Keratinocyte (primary cell): Measurements from ENCODE around the gene LINGO1. TPM values are rescaled to one million over a fixed set of nuclear protein-coding genes. Genes with fewer than 3 reads are reported as not detected.

Source experiments
- DNase-seq: peaks from one replicate; pipeline ENCODE4 v3.0.0-alpha.2; 2011; ENCODE audit warnings: low read depth, missing footprints, low spot score
- FAIRE-seq: peaks from 2 replicates; lab custom pipeline; 2011; peaks lifted over from hg19 to GRCh38; lab: Jason Lieb, UNC
- H2AFZ ChIP-seq: 2 replicates; pipeline ENCODE4 v1.6.0; 2012; ENCODE audit warnings: low read length, control low read depth, inconsistent platforms; ENCODE audit not compliant: control insufficient read depth
- H3K27ac ChIP-seq: 2 replicates; pipeline ENCODE4 v1.5.1; 2011; ENCODE audit warnings: low read length; ENCODE audit not compliant: control insufficient read depth, insufficient read depth
- H3K27me3 ChIP-seq: 3 replicates; pipeline ENCODE4 v1.6.0; 2011; ENCODE audit warnings: low read length; ENCODE audit not compliant: control insufficient read depth, insufficient read depth; ENCODE audit errors: extremely low read depth
- H3K36me3 ChIP-seq, 2 experiments: 2 replicates in 1 of 2; 3 replicates in 1 of 2; pipeline ENCODE4 v1.5.1; 2011; ENCODE audit warnings: low read length in 2 of 2, mild to moderate bottlenecking in 1 of 2; ENCODE audit not compliant: control insufficient read depth in 2 of 2, insufficient read depth in 2 of 2; ENCODE audit errors: extremely low read depth in 1 of 2
- H3K4me1 ChIP-seq: 3 replicates; pipeline ENCODE4 v1.5.1; 2011; ENCODE audit warnings: low read length; ENCODE audit not compliant: control insufficient read depth, insufficient read depth; ENCODE audit errors: extremely low read depth
- H3K4me2 ChIP-seq: 3 replicates; pipeline ENCODE4 v1.6.0; 2011; ENCODE audit warnings: low read depth, low read length; ENCODE audit not compliant: control insufficient read depth, insufficient read depth; ENCODE audit errors: extremely low read depth
- H3K4me3 ChIP-seq, 3 experiments: fragments of 200-600 bp in 1 of 3; sonication (generic) in 1 of 3; 2 replicates in 2 of 3; 3 replicates in 1 of 3; pipeline ENCODE4 v1.5.1; 2011 to 2016; ENCODE audit warnings: low read length in 3 of 3, mild to moderate bottlenecking in 3 of 3, control low read depth in 2 of 3, inconsistent platforms in 1 of 3, low read depth in 1 of 3, mixed read lengths in 1 of 3, mixed run types in 1 of 3, moderate library complexity in 1 of 3; ENCODE audit not compliant: control insufficient read depth in 2 of 3, insufficient read depth in 2 of 3; ENCODE audit errors: extremely low read depth in 1 of 3
- H3K79me2 ChIP-seq: 2 replicates; pipeline ENCODE4 v1.6.0; 2012; ENCODE audit warnings: low read length; ENCODE audit not compliant: control insufficient read depth, insufficient read depth
- H3K9ac ChIP-seq: 3 replicates; pipeline ENCODE4 v1.6.0; 2011; ENCODE audit warnings: low read length; ENCODE audit not compliant: control insufficient read depth, insufficient read depth; ENCODE audit errors: extremely low read depth
- H3K9me1 ChIP-seq: 3 replicates; pipeline ENCODE4 v1.6.0; 2011; ENCODE audit warnings: low read length; ENCODE audit not compliant: control insufficient read depth, insufficient read depth; ENCODE audit errors: extremely low read depth
- H3K9me3 ChIP-seq: 2 replicates; pipeline ENCODE4 v1.5.1; 2012; ENCODE audit warnings: low read depth, low read length; ENCODE audit not compliant: control insufficient read depth
- H4K20me1 ChIP-seq: 3 replicates; pipeline ENCODE4 v1.6.0; 2011; ENCODE audit warnings: low read length; ENCODE audit not compliant: control insufficient read depth, insufficient read depth; ENCODE audit errors: extremely low read depth
- CTCF ChIP-seq, 3 experiments: IDR thresholded peaks in 1 of 3; conservative IDR thresholded peaks in 1 of 3; optimal IDR thresholded peaks in 1 of 3; 2 replicates in 2 of 3; 3 replicates in 1 of 3; pipeline versions ENCODE3 to v1.5.1; 2011; ENCODE audit warnings: low read length in 3 of 3, mild to moderate bottlenecking in 3 of 3, moderate library complexity in 2 of 3, control low read depth in 1 of 3, inconsistent platforms in 1 of 3; ENCODE audit not compliant: insufficient read depth in 2 of 3; ENCODE audit errors: extremely low read depth in 1 of 3
- EZH2 ChIP-seq: IDR thresholded peaks from one replicate; pipeline ENCODE4 v1.6.1; 2012; ENCODE audit warnings: inconsistent platforms, mild to moderate bottlenecking, low read length, moderate library complexity
- dilution Hi-C: fragments of 300-500 bp; cut with MboI; formaldehyde crosslinking; loops from one replicate; pipeline ENCODE4 v1.7.0; 2020; ENCODE audit warnings: low sequenced_read_pairs; ENCODE audit not compliant: extremely low pct_ligation_motif_present
- polyA plus RNA-seq, 5 experiments: library from polyadenylated mRNA; depleted of rRNA in 3 of 5; stranded (reverse) in 3 of 5; stranded (forward) in 1 of 5; unstranded in 1 of 5; fragments of >200 nt; gene quantifications; 1 replicate in 1 of 5; 2 replicates in 3 of 5; 3 replicates in 1 of 5; pipeline versions ENCODE4 v1.2.1 to v1.2.3, GENCODE V29; 2011 to 2012; ENCODE audit warnings: missing spikeins in 2 of 5, low read depth in 1 of 5, low replicate concordance in 1 of 5

LINGO1 gene
- polyA plus RNA-seq, 1 donor (not counting 4 experiments of a cell fraction or from before 2014, with no cell fraction given) = not detected

GRCh38 chr15:77670558-77671361, 38.0 kb upstream of the LINGO1 start:
- no peak overlapping the region for H3K27ac ChIP-seq
- no peaks in the 10 kb centered on the region for H3K9me1 ChIP-seq
- no peak overlapping the region for H3K9ac ChIP-seq
- H4K20me1 ChIP-seq = no peaks in the 10 kb centered on the region
- H3K4me3 ChIP-seq = no peak overlapping the region
- H3K27me3 ChIP-seq = peaks cover 23% of the 10 kb centered on the region
- FAIRE-seq (no peak), DNase-seq (no peak)
- H3K36me3 ChIP-seq = no peaks in the 10 kb centered on the region
- dilution Hi-C loops = no loop called here
- no peak overlapping the region for H2AFZ ChIP-seq
- H3K9me3 ChIP-seq = no peaks in the 10 kb centered on the region
- no peaks in the 10 kb centered on the region for H3K79me2 ChIP-seq
- H3K4me2 ChIP-seq = no peak overlapping the region
- TF ChIP-seq EZH2 (no peak), CTCF (optimal IDR thresholded peaks at IDR 0.05 in 1 of 3, IDR thresholded peaks at IDR 0.05 in 1 of 3, conservative IDR thresholded peaks at IDR 0.05 in 1 of 3; ENCODE audit: extremely low read depth in 1 of 3, insufficient read depth in 2 of 3, low read length in 3 of 3) (no peak)
- H3K4me1 ChIP-seq = no peaks in the 10 kb centered on the region

DNA sequence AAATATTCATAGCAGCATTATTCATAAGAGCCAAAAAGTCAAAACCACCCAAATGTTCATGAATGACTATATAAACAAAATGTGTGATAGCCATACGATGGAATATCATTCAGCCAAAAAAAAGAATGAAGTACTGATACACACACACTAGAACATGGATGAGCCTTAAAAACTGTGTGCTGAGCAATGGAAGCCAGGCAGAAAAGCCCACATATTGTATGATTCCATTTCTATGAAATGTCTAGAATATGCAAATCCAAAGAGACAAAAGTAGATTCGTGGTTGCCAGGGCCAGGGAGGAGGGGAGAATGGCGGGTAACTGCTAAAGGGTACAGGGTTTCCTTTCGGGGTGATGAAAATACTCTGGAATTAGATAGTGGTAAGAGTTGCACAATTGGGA, 37.2 kb upstream of the LINGO1 start:
- dilution Hi-C loops = no loop called here

More for the DNA sequence above, 37.2 kb upstream of the LINGO1 start:
- Histone ChIP-seq H3K27me3 (peaks cover 23% of the 10 kb centered on the region), H3K9ac (no peak overlapping the region), H3K9me1 (no peaks in the 10 kb centered on the region), H3K27ac (no peak overlapping the region), H3K79me2 (no peaks in the 10 kb centered on the region), H3K36me3 (no peaks in the 10 kb centered on the region), H3K4me1 (no peaks in the 10 kb centered on the region), H4K20me1 (no peaks in the 10 kb centered on the region), H3K9me3 (no peaks in the 10 kb centered on the region), H2AFZ (no peak overlapping the region), H3K4me2 (no peak overlapping the region), H3K4me3 (no peak overlapping the region)
- FAIRE-seq (no peak), DNase-seq (no peak)
- TF ChIP-seq EZH2 (no peak), CTCF (optimal IDR thresholded peaks at IDR 0.05 in 1 of 3, IDR thresholded peaks at IDR 0.05 in 1 of 3, conservative IDR thresholded peaks at IDR 0.05 in 1 of 3; ENCODE audit: extremely low read depth in 1 of 3, insufficient read depth in 2 of 3, low read length in 3 of 3) (no peak)
